H9 (cell line): ENCODE data around the gene C20orf204. TPM values are rescaled to one million over a fixed set of nuclear protein-coding genes. Genes with fewer than 3 reads are reported as not detected.

Experiments
- DNase-seq: peaks from one replicate; pipeline ENCODE4 v3.0.0-alpha.2; 2017
- H2AFZ ChIP-seq: one replicate; pipeline ENCODE4 v1.6.1; 2013; ENCODE audit warnings: mild to moderate bottlenecking, low read length, control low read depth, moderate library complexity
- H2AK5ac ChIP-seq: 2 replicates; pipeline ENCODE4 v1.6.1; 2013; ENCODE audit warnings: low read length, control low read depth, mixed read lengths; ENCODE audit not compliant: insufficient read length
- H2BK120ac ChIP-seq: one replicate; pipeline ENCODE4 v1.6.1; 2013; ENCODE audit warnings: low read depth, mild to moderate bottlenecking, low read length, control low read depth, inconsistent platforms; ENCODE audit not compliant: poor library complexity, severe bottlenecking
- H2BK12ac ChIP-seq: 2 replicates; pipeline ENCODE4 v1.6.1; 2013; ENCODE audit warnings: low read length, control low read depth, mixed read lengths, low read depth; ENCODE audit not compliant: insufficient read length
- H2BK15ac ChIP-seq: 2 replicates; pipeline ENCODE4 v1.6.1; 2013; ENCODE audit warnings: low read depth, low read length, control low read depth
- H2BK20ac ChIP-seq: one replicate; pipeline ENCODE4 v1.6.1; 2013; ENCODE audit warnings: low read depth, mild to moderate bottlenecking, low read length, control low read depth, inconsistent platforms; ENCODE audit not compliant: poor library complexity, severe bottlenecking
- H2BK5ac ChIP-seq: 2 replicates; pipeline ENCODE4 v1.6.1; 2013; ENCODE audit warnings: low read length, control low read depth, mixed read lengths; ENCODE audit not compliant: insufficient read length
- H3K14ac ChIP-seq: 2 replicates; pipeline ENCODE4 v1.6.1; 2013; ENCODE audit warnings: low read length, control low read depth; ENCODE audit not compliant: insufficient read depth
- H3K18ac ChIP-seq: 2 replicates; pipeline ENCODE4 v1.6.1; 2013; ENCODE audit warnings: low read depth, mild to moderate bottlenecking, mixed read lengths, low read length, control low read depth; ENCODE audit not compliant: insufficient read length
- H3K23ac ChIP-seq: 2 replicates; pipeline ENCODE4 v1.6.1; 2013; ENCODE audit warnings: low read length, control low read depth, mixed read lengths, low read depth; ENCODE audit not compliant: insufficient read length
- H3K23me2 ChIP-seq: 2 replicates; pipeline ENCODE4 v1.6.1; 2013; ENCODE audit warnings: low read depth, mild to moderate bottlenecking, mixed read lengths, low read length, control low read depth; ENCODE audit not compliant: insufficient read length, poor library complexity, severe bottlenecking
- H3K27ac ChIP-seq: 2 replicates; pipeline ENCODE4 v1.5.1; 2013; ENCODE audit warnings: low read length, control low read depth, mixed read lengths, low read depth; ENCODE audit not compliant: insufficient read length
- H3K27me3 ChIP-seq: 2 replicates; pipeline ENCODE4 v1.6.1; 2013; ENCODE audit warnings: low read length, control low read depth, inconsistent platforms; ENCODE audit not compliant: insufficient read depth
- H3K4ac ChIP-seq: 2 replicates; pipeline ENCODE4 v1.6.1; 2013; ENCODE audit warnings: low read depth, mild to moderate bottlenecking, control low read depth, inconsistent platforms, low read length, moderate library complexity
- H3K4me1 ChIP-seq: 2 replicates; pipeline ENCODE4 v1.6.1; 2013; ENCODE audit warnings: low read length, control low read depth, inconsistent platforms; ENCODE audit not compliant: insufficient read depth
- H3K4me2 ChIP-seq: 2 replicates; pipeline ENCODE4 v1.6.1; 2013; ENCODE audit warnings: low read length, control low read depth, mixed read lengths; ENCODE audit not compliant: insufficient read length, insufficient read depth
- H3K56ac ChIP-seq: 2 replicates; pipeline ENCODE4 v1.6.1; 2013; ENCODE audit warnings: low read depth, mild to moderate bottlenecking, mixed read lengths, low read length, control low read depth; ENCODE audit not compliant: insufficient read length
- H3K79me1 ChIP-seq: 2 replicates; pipeline ENCODE4 v1.6.1; 2013; ENCODE audit warnings: low read depth, mild to moderate bottlenecking, moderate library complexity, low read length, control low read depth, inconsistent platforms; ENCODE audit not compliant: insufficient read depth, poor library complexity, severe bottlenecking
- H3K79me2 ChIP-seq: 2 replicates; pipeline ENCODE4 v1.6.1; 2013; ENCODE audit warnings: low read length, control low read depth, inconsistent platforms; ENCODE audit not compliant: insufficient read depth
- H3K9ac ChIP-seq: 2 replicates; pipeline ENCODE4 v1.6.1; 2013; ENCODE audit warnings: low read length, control low read depth, mixed read lengths; ENCODE audit not compliant: insufficient read length; ENCODE audit errors: extremely low read depth
- H3K9me3 ChIP-seq: one replicate; pipeline ENCODE4 v1.6.1; 2013; ENCODE audit warnings: low read depth, low read length, inconsistent platforms; ENCODE audit not compliant: control insufficient read depth
- H3T11ph ChIP-seq: one replicate; pipeline ENCODE4 v1.6.1; 2013; ENCODE audit warnings: mild to moderate bottlenecking, low read length, control low read depth, inconsistent platforms
- H4K20me1 ChIP-seq: one replicate; pipeline ENCODE4 v1.6.1; 2013; ENCODE audit not compliant: control insufficient read depth, insufficient read length, insufficient read depth
- H4K5ac ChIP-seq: 2 replicates; pipeline ENCODE4 v1.6.1; 2013; ENCODE audit warnings: low read depth, mild to moderate bottlenecking, mixed read lengths, low read length, control low read depth; ENCODE audit not compliant: insufficient read length
- H4K8ac ChIP-seq: replicated peaks from 2 replicates; pipeline ENCODE4 v1.6.1; 2013; ENCODE audit warnings: low read length, control low read depth, mixed read lengths, low read depth; ENCODE audit not compliant: insufficient read length
- H4K91ac ChIP-seq: 2 replicates; pipeline ENCODE4 v1.6.1; 2013; ENCODE audit warnings: low read depth, mild to moderate bottlenecking, moderate library complexity, mixed read lengths, low read length, control low read depth; ENCODE audit not compliant: insufficient read length
- H3K27ac Mint-ChIP-seq, 3 experiments: 2 replicates in 2 of 3; 3 replicates in 1 of 3; pipeline ENCODE4 v1.8.0; 2020 to 2021; ENCODE audit warnings: mixed read lengths in 3 of 3, mild to moderate bottlenecking in 1 of 3, moderate library complexity in 1 of 3
- H3K27me3 Mint-ChIP-seq: 2 replicates; pipeline ENCODE4 v1.8.0; 2021; ENCODE audit warnings: low read depth, mild to moderate bottlenecking, moderate library complexity, mixed read lengths
- H3K36me3 Mint-ChIP-seq, 3 experiments: 2 replicates in 2 of 3; 3 replicates in 1 of 3; pipeline ENCODE4 v1.8.0; 2020 to 2021; ENCODE audit warnings: low read depth in 3 of 3, mixed read lengths in 3 of 3; ENCODE audit not compliant: insufficient read depth in 1 of 3
- H3K4me1 Mint-ChIP-seq, 2 experiments: 2 replicates each; pipeline ENCODE4 v1.8.0; 2020; ENCODE audit warnings: mixed read lengths in 2 of 2
- H3K4me3 Mint-ChIP-seq, 2 experiments: 2 replicates in 1 of 2; 3 replicates in 1 of 2; pipeline ENCODE4 v1.8.0; 2020 to 2021; ENCODE audit warnings: mild to moderate bottlenecking in 2 of 2, mixed read lengths in 2 of 2, moderate library complexity in 1 of 2
- H3K9me3 Mint-ChIP-seq, 2 experiments: 2 replicates in 1 of 2; 3 replicates in 1 of 2; pipeline ENCODE4 v1.8.0; 2020; ENCODE audit warnings: mild to moderate bottlenecking in 2 of 2, mixed read lengths in 2 of 2, moderate library complexity in 1 of 2
- WGBS: extraction: QIAGEN DNeasy Blood & Tissue Kit; methylation state at CpG from one replicate; pipeline ENCODE4 v1.1.7; 2013; ENCODE audit warnings: missing lambda C conversion rate, low lambda C conversion rate, mixed read lengths; ENCODE audit not compliant: insufficient read length; ENCODE audit errors: extremely low coverage; 5-methylcytosine and 5-hydroxymethylcytosine counted together
- total RNA-seq: library from RNA; stranded (reverse); gene quantifications from 2 replicates; pipeline ENCODE4 v1.2.1, GENCODE V29; 2021
- TF ChIP-seq, protein P1 (sequence below): fragments of 200-600 bp; sonication (generic); conservative IDR thresholded peaks from 3 replicates; pipeline ENCODE4 v1.8.0; 2021; ENCODE audit warnings: antibody characterized with exemption, mild to moderate bottlenecking

Gene C20orf204
- total RNA-seq, 1 experiment from 2014 or later = 2.2 TPM

DNA sequence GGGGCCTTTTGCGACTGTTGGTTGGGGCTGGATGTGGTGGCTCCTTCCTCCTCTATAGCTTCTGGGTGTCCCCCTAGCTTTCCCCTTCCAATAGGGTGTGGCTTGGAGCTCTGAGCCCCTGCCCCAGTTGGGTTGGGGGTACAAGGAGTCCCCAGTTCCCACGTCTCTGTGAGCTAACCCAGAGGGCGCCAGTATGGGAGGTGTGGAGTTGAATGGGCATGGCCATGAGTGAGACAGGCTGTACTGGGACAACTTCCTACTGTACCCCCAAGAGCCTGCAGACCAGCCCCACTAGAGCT is 1.2 kb downstream of the C20orf204 start:
- Histone ChIP-seq H4K5ac (no peak overlapping the region), H2BK120ac (no peak overlapping the region), H3T11ph (no peak overlapping the region), H3K27ac (no peak overlapping the region), H4K91ac (no peak overlapping the region), H3K4me1 (peaks cover 5% of the 10 kb centered on the region), H2BK15ac (no peak overlapping the region), H3K23me2 (peaks cover 11% of the 10 kb centered on the region), H3K56ac (no peak overlapping the region), H3K23ac (no peak overlapping the region), H2BK20ac (no peak overlapping the region), H3K27me3 (peaks cover 12% of the 10 kb centered on the region; the same call in 1 of the 2 replicates), H2BK5ac (no peak overlapping the region), H3K79me1 (no peaks in the 10 kb centered on the region), H3K4me2 (no peak overlapping the region), H4K8ac (no peak overlapping the region), H3K9me3 (no peaks in the 10 kb centered on the region), H3K18ac (no peak overlapping the region), H3K79me2 (no peaks in the 10 kb centered on the region), H3K4ac (no peak overlapping the region), H4K20me1 (no peaks in the 10 kb centered on the region), H3K14ac (no peak overlapping the region), H2AK5ac (no peak overlapping the region), H2BK12ac (no peak overlapping the region), H2AFZ (no peak overlapping the region), H3K9ac (no peak overlapping the region)
- TF ChIP-seq, protein P1, sequence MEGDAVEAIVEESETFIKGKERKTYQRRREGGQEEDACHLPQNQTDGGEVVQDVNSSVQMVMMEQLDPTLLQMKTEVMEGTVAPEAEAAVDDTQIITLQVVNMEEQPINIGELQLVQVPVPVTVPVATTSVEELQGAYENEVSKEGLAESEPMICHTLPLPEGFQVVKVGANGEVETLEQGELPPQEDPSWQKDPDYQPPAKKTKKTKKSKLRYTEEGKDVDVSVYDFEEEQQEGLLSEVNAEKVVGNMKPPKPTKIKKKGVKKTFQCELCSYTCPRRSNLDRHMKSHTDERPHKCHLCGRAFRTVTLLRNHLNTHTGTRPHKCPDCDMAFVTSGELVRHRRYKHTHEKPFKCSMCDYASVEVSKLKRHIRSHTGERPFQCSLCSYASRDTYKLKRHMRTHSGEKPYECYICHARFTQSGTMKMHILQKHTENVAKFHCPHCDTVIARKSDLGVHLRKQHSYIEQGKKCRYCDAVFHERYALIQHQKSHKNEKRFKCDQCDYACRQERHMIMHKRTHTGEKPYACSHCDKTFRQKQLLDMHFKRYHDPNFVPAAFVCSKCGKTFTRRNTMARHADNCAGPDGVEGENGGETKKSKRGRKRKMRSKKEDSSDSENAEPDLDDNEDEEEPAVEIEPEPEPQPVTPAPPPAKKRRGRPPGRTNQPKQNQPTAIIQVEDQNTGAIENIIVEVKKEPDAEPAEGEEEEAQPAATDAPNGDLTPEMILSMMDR = no peak
- DNase-seq = no peak
- Mint-ChIP-seq H3K27me3 (peaks cover 38% of the 10 kb centered on the region), H3K27ac (no peak overlapping the region), H3K36me3 (peaks cover 0 to 25% (median 13%) of the 10 kb centered on the region in 3 experiments; a peak in 5 of 7 replicates), H3K9me3 (peaks cover 0 to 2% of the 10 kb centered on the region in 2 experiments; a peak in 1 of 5 replicates), H3K4me1 (peaks cover 25% of the 10 kb centered on the region in 2 experiments), H3K4me3 (no peak overlapping the region; a peak in 1 of 5 replicates)
- no CpG with 5 or more reads among the region's 3 CpGs for WGBS
